HG02981 (cell line): Measurements from ENCODE around the gene OPN4.

Experiments used
- ATAC-seq: cut with Tn5 transposase; IDR thresholded peaks from one replicate; pipeline ENCODE4 v1.9.1; 2021; ENCODE audit warnings: mild to moderate bottlenecking, moderate library complexity; ENCODE audit not compliant: unreplicated experiment

Gene OPN4

GRCh38 chr10:86715836-86716235 is 61.5 kb downstream of the OPN4 start:
- ATAC-seq: no peak
